Vagina (tissue), 2 donors: ENCODE measurements around the gene TMEFF1. TPM values are rescaled to one million over a fixed set of nuclear protein-coding genes. Genes with fewer than 3 reads are reported as not detected.

Experiments used
- DNase-seq, 2 donors: peaks; one replicate each; pipeline ENCODE4 v3.0.0-alpha.2; 2017; ENCODE audit errors: extremely low spot score in 2 of 2
- H3K27ac ChIP-seq: fragments of 200-600 bp; sonication (generic); one replicate; pipeline ENCODE4 v1.5.1; 2019
- H3K27me3 ChIP-seq: fragments of 200-600 bp; sonication (generic); one replicate; pipeline ENCODE4 v1.5.1; 2019
- H3K36me3 ChIP-seq, 2 donors: fragments of 200-600 bp; sonication (generic); one replicate each; pipeline ENCODE4 v1.5.1; 2017 to 2019
- H3K4me1 ChIP-seq: fragments of 200-600 bp; sonication (generic); one replicate; pipeline ENCODE4 v1.5.1; 2019
- H3K4me3 ChIP-seq, 2 donors: fragments of 200-600 bp; sonication (generic); 1 replicate in 1 of 2; 2 replicates in 1 of 2; pipeline ENCODE4 v1.5.1; 2016 to 2019
- H3K9me3 ChIP-seq: fragments of 200-600 bp; sonication (generic); one replicate; pipeline ENCODE4 v1.5.1; 2019
- POLR2A ChIP-seq, 2 donors: fragments of 450-650 bp; IDR thresholded peaks; one replicate each; pipeline ENCODE4 v1.6.1; 2017; ENCODE audit warnings: antibody characterized with exemption in 2 of 2, mild to moderate bottlenecking in 2 of 2, moderate library complexity in 2 of 2
- POLR2AphosphoS5 ChIP-seq, 2 donors: sonication (generic); formaldehyde crosslinking; IDR thresholded peaks; one replicate each; pipeline ENCODE4 v1.9.0; 2017; ENCODE audit warnings: antibody characterized with exemption in 2 of 2, mild to moderate bottlenecking in 2 of 2, low read depth in 1 of 2; ENCODE audit not compliant: insufficient read depth in 1 of 2
- intact Hi-C: fragments of 100-400 bp; cut with DNase I; formaldehyde crosslinking; loops from one replicate; pipeline ENCODE4 v1.15.1; 2023
- total RNA-seq: library from RNA; depleted of rRNA; stranded (reverse); fragments of >200 nt; gene quantifications from one replicate; pipeline ENCODE4 v1.2.3, GENCODE V29; 2016
- TF ChIP-seq, protein P1 (sequence below), 3 experiments: fragments of 450-650 bp in 2 of 3; fragments of 200-600 bp in 1 of 3; sonication (generic) in 1 of 3; IDR thresholded peaks; one replicate each; pipeline ENCODE4 v1.5.1; 2017 to 2019; ENCODE audit warnings: antibody characterized with exemption in 3 of 3, mild to moderate bottlenecking in 2 of 3, moderate library complexity in 2 of 3

The TMEFF1 gene
- total RNA-seq, 1 donor from 2014 or later: not detected

DNA sequence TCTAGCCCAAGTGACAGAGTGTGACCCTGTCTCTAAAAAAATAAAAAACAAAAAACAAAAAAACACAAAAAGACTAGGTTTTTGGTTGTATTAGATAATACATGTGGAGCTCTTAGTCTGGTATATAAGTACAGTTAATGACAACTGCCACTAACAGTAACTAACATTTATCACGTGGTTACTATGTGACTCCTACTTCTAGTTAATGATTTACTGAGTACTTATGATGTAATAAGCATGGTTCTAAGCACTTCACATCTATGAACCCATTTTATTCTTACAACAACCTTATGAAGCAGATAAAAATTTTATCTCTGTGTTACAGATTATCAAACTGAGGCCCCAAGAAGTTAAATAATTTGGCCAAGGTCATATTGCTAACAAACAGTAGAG is 6.1 kb upstream of the TMEFF1 start:
- DNase-seq: no peak
- H3K27me3 ChIP-seq: no peaks in the 10 kb centered on the region
- H3K9me3 ChIP-seq: no peaks in the 10 kb centered on the region
- no peak overlapping the region for H3K4me3 ChIP-seq
- no peaks in the 10 kb centered on the region for H3K36me3 ChIP-seq
- no peaks in the 10 kb centered on the region for H3K4me1 ChIP-seq
- H3K27ac ChIP-seq: no peak overlapping the region
- TF ChIP-seq, protein P1, sequence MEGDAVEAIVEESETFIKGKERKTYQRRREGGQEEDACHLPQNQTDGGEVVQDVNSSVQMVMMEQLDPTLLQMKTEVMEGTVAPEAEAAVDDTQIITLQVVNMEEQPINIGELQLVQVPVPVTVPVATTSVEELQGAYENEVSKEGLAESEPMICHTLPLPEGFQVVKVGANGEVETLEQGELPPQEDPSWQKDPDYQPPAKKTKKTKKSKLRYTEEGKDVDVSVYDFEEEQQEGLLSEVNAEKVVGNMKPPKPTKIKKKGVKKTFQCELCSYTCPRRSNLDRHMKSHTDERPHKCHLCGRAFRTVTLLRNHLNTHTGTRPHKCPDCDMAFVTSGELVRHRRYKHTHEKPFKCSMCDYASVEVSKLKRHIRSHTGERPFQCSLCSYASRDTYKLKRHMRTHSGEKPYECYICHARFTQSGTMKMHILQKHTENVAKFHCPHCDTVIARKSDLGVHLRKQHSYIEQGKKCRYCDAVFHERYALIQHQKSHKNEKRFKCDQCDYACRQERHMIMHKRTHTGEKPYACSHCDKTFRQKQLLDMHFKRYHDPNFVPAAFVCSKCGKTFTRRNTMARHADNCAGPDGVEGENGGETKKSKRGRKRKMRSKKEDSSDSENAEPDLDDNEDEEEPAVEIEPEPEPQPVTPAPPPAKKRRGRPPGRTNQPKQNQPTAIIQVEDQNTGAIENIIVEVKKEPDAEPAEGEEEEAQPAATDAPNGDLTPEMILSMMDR (IDR thresholded peaks at IDR 0.05): no peak
- TF ChIP-seq POLR2A (IDR thresholded peaks at IDR 0.05) (no peak), POLR2AphosphoS5 (IDR thresholded peaks at IDR 0.05; ENCODE audit: insufficient read depth in 1 of 2, low read depth in 1 of 2) (no peak)
- intact Hi-C loops: no loop called here

DNA sequence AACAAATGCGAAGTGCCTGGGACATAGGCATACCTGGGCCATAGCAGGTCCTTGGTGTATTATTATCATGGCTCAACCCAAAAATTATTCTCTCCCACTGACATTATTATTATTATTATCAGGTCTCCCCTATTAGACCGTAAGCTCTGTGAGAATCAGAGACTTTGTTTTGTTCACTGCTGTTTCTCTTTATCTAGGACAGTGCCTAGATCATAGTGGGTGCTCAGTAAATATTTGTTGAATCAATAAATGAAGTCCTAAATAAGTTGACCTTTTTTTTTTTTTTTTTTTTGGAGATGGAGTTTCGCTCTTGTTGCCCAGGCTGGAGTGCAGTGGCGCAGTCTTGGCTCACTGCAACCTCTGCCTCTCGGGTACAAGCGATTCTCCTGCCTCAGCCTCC is 4.9 kb upstream of the TMEFF1 start:
- TF ChIP-seq POLR2A (IDR thresholded peaks at IDR 0.05): no peak
- TF ChIP-seq, protein P1 (IDR thresholded peaks at IDR 0.05): no peak
- no peak for TF ChIP-seq POLR2AphosphoS5 (IDR thresholded peaks at IDR 0.05; ENCODE audit: insufficient read depth in 1 of 2, low read depth in 1 of 2)
- Histone ChIP-seq H3K36me3 (no peaks in the 10 kb centered on the region), H3K27me3 (no peaks in the 10 kb centered on the region), H3K27ac (no peak overlapping the region), H3K9me3 (no peaks in the 10 kb centered on the region), H3K4me3 (no peak overlapping the region), H3K4me1 (no peaks in the 10 kb centered on the region)
- no peak for DNase-seq
- intact Hi-C loops: no loop called here

DNA sequence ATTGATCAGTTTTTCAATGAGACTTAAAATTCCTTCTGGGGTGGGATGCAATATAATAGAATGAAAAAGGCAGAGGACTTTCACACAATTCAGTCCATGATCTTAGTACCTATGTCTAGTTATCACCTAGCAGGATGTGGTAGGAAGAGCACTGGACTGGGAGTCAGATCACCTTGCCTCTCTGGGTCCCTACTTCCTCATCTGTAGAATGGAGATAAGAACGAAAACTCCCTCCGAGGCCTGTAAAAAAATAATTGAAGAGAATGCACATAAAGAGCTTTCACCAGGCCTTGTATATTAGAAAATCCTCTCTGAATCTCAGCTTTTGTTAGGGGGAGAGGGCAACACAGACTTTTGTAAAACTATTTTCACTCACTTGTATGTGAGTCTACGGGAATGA is 681 bp upstream of the TMEFF1 start:
- intact Hi-C loops: no loop called here
- Histone ChIP-seq H3K9me3 (no peaks in the 10 kb centered on the region), H3K27me3 (no peaks in the 10 kb centered on the region), H3K36me3 (no peaks in the 10 kb centered on the region), H3K4me1 (peaks cover 10% of the 10 kb centered on the region), H3K27ac (no peak overlapping the region), H3K4me3 (peak overlapping the region in 1 of 2 donors; percentile 57)
- DNase-seq: no peak
- TF ChIP-seq POLR2A (IDR thresholded peaks at IDR 0.05): no peak
- no peak for TF ChIP-seq POLR2AphosphoS5 (IDR thresholded peaks at IDR 0.05; ENCODE audit: insufficient read depth in 1 of 2, low read depth in 1 of 2)
- TF ChIP-seq, protein P1 (IDR thresholded peaks at IDR 0.05): no peak

DNA sequence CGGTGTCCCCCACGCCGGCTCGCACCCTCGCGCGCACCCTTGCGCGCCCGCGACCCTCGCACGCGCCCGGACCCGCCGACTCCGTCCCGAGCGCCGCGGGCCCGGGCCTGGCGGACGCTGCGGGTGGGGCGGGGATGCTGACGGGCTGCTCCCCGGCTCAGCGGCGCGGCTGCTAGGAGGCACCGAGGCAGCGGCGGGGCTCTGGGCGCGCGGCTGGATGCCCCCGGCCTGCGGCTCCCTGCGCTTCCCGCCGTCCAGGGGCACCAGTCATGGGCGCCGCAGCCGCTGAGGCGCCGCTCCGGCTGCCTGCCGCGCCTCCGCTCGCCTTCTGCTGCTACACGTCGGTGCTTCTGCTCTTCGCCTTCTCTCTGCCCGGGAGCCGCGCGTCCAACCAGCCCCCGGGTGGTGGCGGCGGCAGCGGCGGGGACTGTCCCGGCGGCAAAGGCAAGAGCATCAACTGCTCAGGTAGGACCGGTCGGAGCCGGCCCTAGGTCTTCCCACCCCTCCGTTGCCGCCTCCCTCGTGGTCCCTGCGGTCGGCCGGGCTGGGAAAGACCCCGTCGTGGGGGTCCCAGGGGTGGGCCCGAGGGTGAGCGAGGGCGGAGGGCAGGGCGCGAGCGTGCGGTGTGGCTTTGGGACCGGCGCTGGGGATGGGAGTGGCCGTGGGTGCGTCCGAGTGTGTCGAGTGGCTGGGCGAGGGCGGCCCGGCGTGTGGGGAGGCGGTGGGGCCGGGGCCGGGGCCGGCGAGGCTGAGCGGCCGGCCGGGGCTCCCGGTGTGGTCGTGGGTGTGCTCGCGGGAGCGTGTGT is 530 bp downstream of the TMEFF1 start:
- no peaks in the 10 kb centered on the region for H3K9me3 ChIP-seq
- peak overlapping the region; percentile 57 to 68 for H3K4me3 ChIP-seq
- no peak for DNase-seq
- no peaks in the 10 kb centered on the region for H3K27me3 ChIP-seq
- H3K27ac ChIP-seq: no peak overlapping the region
- H3K36me3 ChIP-seq: no peaks in the 10 kb centered on the region
- H3K4me1 ChIP-seq: peaks cover 10% of the 10 kb centered on the region
- intact Hi-C loops: no loop called here
- no peak for TF ChIP-seq POLR2A (IDR thresholded peaks at IDR 0.05)

DNA sequence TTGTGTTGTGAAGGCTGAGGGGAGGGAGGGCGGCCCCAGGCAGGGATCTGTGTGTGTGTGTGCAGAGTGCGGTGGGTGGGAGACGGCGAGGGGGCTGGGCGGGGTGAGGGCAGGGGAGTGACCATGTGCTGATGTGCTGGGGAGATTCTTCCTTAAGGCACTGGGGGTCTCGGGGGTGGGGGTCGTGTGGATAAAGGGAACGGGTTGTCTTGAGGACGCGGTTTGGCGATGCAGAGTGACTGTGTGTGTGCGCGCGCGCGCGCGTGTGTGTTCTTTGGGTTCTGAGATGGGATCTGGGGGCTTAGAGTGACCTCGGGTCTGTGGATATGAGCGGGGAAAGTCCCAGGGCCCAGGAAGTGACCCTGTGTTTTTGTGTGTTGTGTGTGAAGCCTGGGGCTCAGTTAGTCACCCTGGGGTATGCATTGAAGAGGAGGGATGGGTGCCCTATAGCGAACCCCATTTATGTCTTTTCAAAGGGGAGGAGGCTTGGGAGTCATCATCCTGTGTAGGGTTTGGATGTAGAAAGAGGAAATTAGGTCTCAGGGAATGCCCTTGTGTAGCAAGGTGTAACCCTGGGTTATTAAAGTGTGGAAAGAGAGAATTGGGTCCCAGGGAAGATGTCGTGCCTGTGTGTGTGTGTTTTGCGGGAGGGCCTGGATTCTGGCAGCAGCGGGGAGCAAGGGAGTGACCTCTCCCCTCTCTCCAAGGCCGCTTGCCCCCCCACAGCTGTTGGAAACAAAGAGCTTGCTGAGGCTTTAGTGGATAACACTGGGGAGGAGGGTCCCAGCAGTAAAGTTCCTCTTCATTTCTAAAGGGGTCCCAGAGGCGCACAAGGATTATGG is 1.4 kb downstream of the TMEFF1 start:
- Histone ChIP-seq H3K36me3 (no peaks in the 10 kb centered on the region), H3K9me3 (no peaks in the 10 kb centered on the region), H3K4me1 (peaks cover 10% of the 10 kb centered on the region), H3K27me3 (no peaks in the 10 kb centered on the region), H3K4me3 (peak overlapping the region; percentile 57 to 68), H3K27ac (no peak overlapping the region)
- DNase-seq: no peak
- intact Hi-C loops: no loop called here
- TF ChIP-seq, protein P1 (IDR thresholded peaks at IDR 0.05): no peak
- TF ChIP-seq POLR2A (IDR thresholded peaks at IDR 0.05): no peak
- no peak for TF ChIP-seq POLR2AphosphoS5 (IDR thresholded peaks at IDR 0.05; ENCODE audit: insufficient read depth in 1 of 2, low read depth in 1 of 2)
